Stimulated activated CD4-positive, alpha-beta T cell treated with anti-CD3 and anti-CD28 coated beads, TNF-alpha, amount 100 ng/mL, for 48 hours (primary cell): Measurements from ENCODE around the gene NMRK2.
"Not testable (repeated sequence)": the region's sequence is repeated elsewhere in the genome, so short reads cannot be mapped to it uniquely, and the experiment has no call there.

Source experiments
- DNase-seq, 3 donors: peaks; one replicate each; pipeline ENCODE4 v3.0.0-alpha.2; 2020; ENCODE audit warnings: low read depth in 3 of 3

NMRK2 gene

GRCh38 chr19:3932931-3933810 is at the start of gene NMRK2:
Gene NMRK2, plus strand, starts transcription at chr19:3933069. Its CDS starts 603 bp downstream, at chr19:3933672.
- DNase-seq, result no peak

GRCh38 chr19:3890591-3890990 is 42.3 kb upstream of the NMRK2 start:
- no peak for DNase-seq

- no peak for DNase-seq
Observed at GRCh38 chr19:3893509-3894179, 39.2 kb upstream of the NMRK2 start.

GRCh38 chr19:3894959-3895358 is 37.9 kb upstream of the NMRK2 start:
- DNase-seq, result not testable (repeated sequence)

- DNase-seq, result no peak
Observed at GRCh38 chr19:3895788-3896187, 37.1 kb upstream of the NMRK2 start.

- DNase-seq, result no peak
Observed at GRCh38 chr19:3897936-3898335, 34.9 kb upstream of the NMRK2 start.

- no peak for DNase-seq
Observed at GRCh38 chr19:3898426-3898825, 34.4 kb upstream of the NMRK2 start.

- no peak for DNase-seq
Observed at GRCh38 chr19:3899531-3900294, 33.2 kb upstream of the NMRK2 start.

GRCh38 chr19:3902317-3902973 is 30.4 kb upstream of the NMRK2 start:
- no peak for DNase-seq

- DNase-seq, result no peak
Observed at GRCh38 chr19:3904233-3904632, 28.6 kb upstream of the NMRK2 start.

GRCh38 chr19:3907626-3908265 is 25.1 kb upstream of the NMRK2 start:
- DNase-seq, result no peak

- DNase-seq, result no peak
Observed at GRCh38 chr19:3908266-3909054, 24.4 kb upstream of the NMRK2 start.

- no peak for DNase-seq
Observed at GRCh38 chr19:3910105-3910504, 22.8 kb upstream of the NMRK2 start.

- no peak for DNase-seq
Observed at GRCh38 chr19:3914199-3914598, 18.7 kb upstream of the NMRK2 start.

- DNase-seq, result no peak
Observed at GRCh38 chr19:3916033-3916432, 16.8 kb upstream of the NMRK2 start.

GRCh38 chr19:3919793-3920192 is 13.1 kb upstream of the NMRK2 start:
- no peak for DNase-seq

GRCh38 chr19:3923096-3923758 is 9.6 kb upstream of the NMRK2 start:
- DNase-seq, result no peak

- no peak for DNase-seq
Observed at GRCh38 chr19:3923912-3924311, 9.0 kb upstream of the NMRK2 start.

- DNase-seq, result no peak
Observed at GRCh38 chr19:3931041-3931440, 1.8 kb upstream of the NMRK2 start.
